K562 (cell line): ENCODE data around the gene GPR68. TPM values are rescaled to one million over a fixed set of nuclear protein-coding genes. Genes with fewer than 3 reads are reported as not detected.

Experiments
- ARID3A ChIP-seq: IDR thresholded peaks from 2 replicates; pipeline ENCODE4 v1.6.1; 2012; ENCODE audit warnings: low read depth, low read length, improper control_type of control experiment, borderline replicate concordance
- ARNT ChIP-seq, 2 experiments: fragments of 450-650 bp; IDR thresholded peaks; 2 replicates each; pipeline ENCODE4 v1.6.1; 2016; ENCODE audit warnings: mild to moderate bottlenecking in 1 of 2
- CREM ChIP-seq: IDR thresholded peaks from 2 replicates; pipeline ENCODE4 v1.6.1; 2014; ENCODE audit warnings: antibody characterized with exemption, low read depth
- DACH1 ChIP-seq: fragments of 450-650 bp; IDR thresholded peaks from 2 replicates; pipeline ENCODE4 v1.6.1; 2018; ENCODE audit not compliant: partially characterized antibody
- EGR1 ChIP-seq: fragments of 450-650 bp; conservative IDR thresholded peaks from 2 replicates; pipeline ENCODE4 v1.6.1; 2017; ENCODE audit warnings: mild to moderate bottlenecking
- ETV5 ChIP-seq: sonication (generic); formaldehyde crosslinking; IDR thresholded peaks from 2 replicates; pipeline ENCODE4 v1.4.0; 2020; ENCODE audit warnings: low read depth, mild to moderate bottlenecking, missing genetic modification reagents
- FOSL1 ChIP-seq: fragments of 200-800 bp; sonication (Bioruptor generic); conservative IDR thresholded peaks from 2 replicates; pipeline ENCODE4 v1.6.1; 2016; ENCODE audit warnings: missing genetic modification characterization, missing compliant biosample characterization
- GABPB2 ChIP-seq: fragments of 250-450 bp; sonication (Bioruptor Pico); conservative IDR thresholded peaks from 2 replicates; pipeline ENCODE4 v1.5.1; 2021; ENCODE audit warnings: mild to moderate bottlenecking
- GATAD2B ChIP-seq: fragments of 450-650 bp; IDR thresholded peaks from 2 replicates; pipeline ENCODE4 v1.6.1; 2017; ENCODE audit warnings: mild to moderate bottlenecking, borderline replicate concordance
- HDAC2 ChIP-seq: fragments of 450-650 bp; IDR thresholded peaks from 2 replicates; pipeline ENCODE4 v1.6.1; 2016; ENCODE audit warnings: mild to moderate bottlenecking
- JUND ChIP-seq, 2 experiments: IDR thresholded peaks; 2 replicates in 1 of 2; 3 replicates in 1 of 2; pipeline ENCODE4 v1.6.1; 2011; ENCODE audit warnings: borderline replicate concordance in 2 of 2, low read depth in 2 of 2, low read length in 2 of 2, improper control_type of control experiment in 1 of 2, missing biosample characterization in 1 of 2, missing genetic modification characterization in 1 of 2, missing genetic modification reagents in 1 of 2
- MAFK ChIP-seq: IDR thresholded peaks from 2 replicates; pipeline ENCODE4 v1.6.1; 2011; ENCODE audit warnings: low read length, improper control_type of control experiment
- MTF1 ChIP-seq: fragments of 250-450 bp; sonication (Bioruptor Pico); IDR thresholded peaks from 2 replicates; pipeline ENCODE4 v1.9.0; 2021; ENCODE audit warnings: moderate library complexity, mild to moderate bottlenecking, inconsistent platforms, borderline replicate concordance
- NFXL1 ChIP-seq: fragments of 450-650 bp; formaldehyde crosslinking; IDR thresholded peaks from 2 replicates; pipeline ENCODE4 v1.4.0; 2021; ENCODE audit warnings: mild to moderate bottlenecking
- NRF1 ChIP-seq, 2 experiments: fragments of 450-650 bp; IDR thresholded peaks in 1 of 2; conservative IDR thresholded peaks in 1 of 2; 2 replicates each; pipeline ENCODE4 v1.6.1; 2014; ENCODE audit warnings: mild to moderate bottlenecking in 2 of 2
- POLR2H ChIP-seq: IDR thresholded peaks from 2 replicates; pipeline ENCODE4 v1.6.1; 2016; ENCODE audit warnings: missing genetic modification characterization, low read depth, mild to moderate bottlenecking, control low read depth, missing compliant biosample characterization, moderate library complexity
- POLR3G ChIP-seq: IDR thresholded peaks from 2 replicates; pipeline ENCODE4 v1.6.1; 2011; ENCODE audit not compliant: insufficient read length, insufficient replicate concordance; ENCODE audit errors: extremely low read depth
- SMAD4 ChIP-seq: fragments of 250-450 bp; sonication (Bioruptor Pico); conservative IDR thresholded peaks from 2 replicates; pipeline ENCODE4 v1.8.0; 2021; ENCODE audit warnings: inconsistent platforms, mild to moderate bottlenecking, moderate library complexity
- SUPT5H ChIP-seq: fragments of 450-650 bp; IDR thresholded peaks from 2 replicates; pipeline ENCODE4 v1.6.1; 2016
- XRCC3 ChIP-seq: fragments of 450-650 bp; IDR thresholded peaks from 2 replicates; pipeline ENCODE4 v1.6.1; 2017; ENCODE audit warnings: mild to moderate bottlenecking, moderate library complexity
- YY1 ChIP-seq, 3 experiments: IDR thresholded peaks; 2 replicates each; pipeline ENCODE4 v1.6.1; 2011; ENCODE audit warnings: low read length in 2 of 3, mild to moderate bottlenecking in 2 of 3, moderate library complexity in 2 of 3, borderline replicate concordance in 1 of 3, control low read depth in 1 of 3, low read depth in 1 of 3; ENCODE audit not compliant: insufficient read depth in 3 of 3, insufficient replicate concordance in 2 of 3, control insufficient read depth in 1 of 3, insufficient read length in 1 of 3; ENCODE audit errors: extremely low read depth in 1 of 3
- ZNF551 ChIP-seq: fragments of 250-450 bp; sonication (Bioruptor Pico); IDR thresholded peaks from 2 replicates; pipeline ENCODE4 v1.5.0; 2021; ENCODE audit warnings: mild to moderate bottlenecking, moderate library complexity
- ZZZ3 ChIP-seq: fragments of 450-650 bp; IDR thresholded peaks from 2 replicates; pipeline ENCODE4 v1.6.1; 2016; ENCODE audit warnings: antibody characterized with exemption, mild to moderate bottlenecking, moderate library complexity
- polyA plus RNA-seq, 8 experiments: library from polyadenylated mRNA; depleted of rRNA in 4 of 8; stranded (reverse) in 5 of 8; unstranded in 3 of 8; fragments of >200 nt; fragmentation: Nextera tagmentation in 2 of 8; fragmentation: Illumina TruSeq in 1 of 8; extraction: Ambion mirVana in 2 of 8; extraction: Trizol in 1 of 8; gene quantifications; 2 replicates each; pipeline versions ENCODE4 v1.2.1 to v1.2.3, GENCODE V29; 2011 to 2014; ENCODE audit warnings: inconsistent platforms in 1 of 8, missing spikeins in 1 of 8
- total RNA-seq, 7 experiments: library from RNA; depleted of rRNA in 6 of 7; stranded (reverse); fragments of >200 nt in 6 of 7; fragmentation: Illumina TruSeq in 2 of 7; extraction: Trizol in 2 of 7; gene quantifications; 2 replicates each; pipeline versions ENCODE4 v1.2.1 to v1.2.3, GENCODE V29; 2011 to 2021; ENCODE audit warnings: low replicate concordance in 1 of 7
- TF ChIP-seq, protein P1 (sequence below): sonication (generic); formaldehyde crosslinking; IDR thresholded peaks from 2 replicates; pipeline ENCODE4 v1.8.1; 2023; ENCODE audit warnings: mild to moderate bottlenecking, missing genetic modification reagents
- TF ChIP-seq, protein P2 (sequence below): fragments of 250-450 bp; sonication (Bioruptor Pico); IDR thresholded peaks from 2 replicates; pipeline ENCODE4 v1.4.0; 2020; ENCODE audit warnings: mild to moderate bottlenecking

GPR68 gene
- total and polyA plus RNA-seq, 9 of the 15 experiments (the other 6 are each of a cell fraction or from before 2014, with no cell fraction given) = 0.41 to 9.4 (median 3.7) TPM

DNA sequence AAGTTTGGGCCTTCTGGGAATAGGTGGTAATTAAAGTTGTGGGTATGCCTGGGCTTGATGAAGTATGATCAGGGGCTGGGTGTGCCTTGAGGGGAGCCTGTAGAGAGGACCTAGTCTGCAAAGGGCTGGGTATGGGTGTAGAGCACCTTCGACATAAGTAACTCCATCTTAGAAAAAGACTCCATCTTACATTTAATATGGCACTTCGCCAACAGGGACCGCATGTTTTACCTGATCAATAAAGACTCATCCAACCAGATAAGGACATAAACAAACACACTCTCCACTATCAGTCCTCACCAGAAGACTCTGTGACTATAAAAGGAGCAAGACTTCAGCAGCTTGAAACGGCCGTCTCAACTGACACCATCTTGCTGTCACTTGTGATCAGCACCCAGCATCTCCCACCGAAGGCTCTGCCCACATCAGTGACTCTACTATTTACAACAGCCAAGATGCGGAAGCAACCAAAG, 23.5 kb upstream of the GPR68 start (continued):
- TF ChIP-seq GATAD2B = peak; percentile 64; the same call in 1 of the 2 replicates
- peak; percentile 58; the same call in 1 of the 2 replicates for TF ChIP-seq JUND (IDR thresholded peaks at IDR 0.05; ENCODE audit: borderline replicate concordance, low read depth, low read length)
- peak; percentile 89; the same call in 2 of the 3 replicates for TF ChIP-seq JUND (tag; IDR thresholded peaks at IDR 0.05; ENCODE audit: borderline replicate concordance, low read depth, low read length)
- TF ChIP-seq NRF1 (conservative IDR thresholded peaks at IDR 0.05 in 1 of 2, IDR thresholded peaks at IDR 0.05 in 1 of 2) = no peak
- TF ChIP-seq MTF1 (CRISPR knock-in tag) = peak; percentile 94
- TF ChIP-seq ZZZ3 = no peak
- no peak for TF ChIP-seq HDAC2
- no peak for TF ChIP-seq ZNF551 (CRISPR knock-in tag)
- peak; percentile 84; the same call in 1 of the 2 replicates for TF ChIP-seq ARID3A
- no peak for TF ChIP-seq EGR1
- no peak for TF ChIP-seq DACH1
- TF ChIP-seq CREM = peak; percentile 66
- no peak for TF ChIP-seq ETV5 (CRISPR knock-in tag)
- TF ChIP-seq, protein P1, sequence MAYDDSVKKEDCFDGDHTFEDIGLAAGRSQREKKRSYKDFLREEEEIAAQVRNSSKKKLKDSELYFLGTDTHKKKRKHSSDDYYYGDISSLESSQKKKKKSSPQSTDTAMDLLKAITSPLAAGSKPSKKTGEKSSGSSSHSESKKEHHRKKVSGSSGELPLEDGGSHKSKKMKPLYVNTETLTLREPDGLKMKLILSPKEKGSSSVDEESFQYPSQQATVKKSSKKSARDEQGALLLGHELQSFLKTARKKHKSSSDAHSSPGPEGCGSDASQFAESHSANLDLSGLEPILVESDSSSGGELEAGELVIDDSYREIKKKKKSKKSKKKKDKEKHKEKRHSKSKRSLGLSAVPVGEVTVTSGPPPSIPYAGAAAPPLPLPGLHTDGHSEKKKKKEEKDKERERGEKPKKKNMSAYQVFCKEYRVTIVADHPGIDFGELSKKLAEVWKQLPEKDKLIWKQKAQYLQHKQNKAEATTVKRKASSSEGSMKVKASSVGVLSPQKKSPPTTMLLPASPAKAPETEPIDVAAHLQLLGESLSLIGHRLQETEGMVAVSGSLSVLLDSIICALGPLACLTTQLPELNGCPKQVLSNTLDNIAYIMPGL (CRISPR knock-in tag) = no peak
- TF ChIP-seq, protein P2, sequence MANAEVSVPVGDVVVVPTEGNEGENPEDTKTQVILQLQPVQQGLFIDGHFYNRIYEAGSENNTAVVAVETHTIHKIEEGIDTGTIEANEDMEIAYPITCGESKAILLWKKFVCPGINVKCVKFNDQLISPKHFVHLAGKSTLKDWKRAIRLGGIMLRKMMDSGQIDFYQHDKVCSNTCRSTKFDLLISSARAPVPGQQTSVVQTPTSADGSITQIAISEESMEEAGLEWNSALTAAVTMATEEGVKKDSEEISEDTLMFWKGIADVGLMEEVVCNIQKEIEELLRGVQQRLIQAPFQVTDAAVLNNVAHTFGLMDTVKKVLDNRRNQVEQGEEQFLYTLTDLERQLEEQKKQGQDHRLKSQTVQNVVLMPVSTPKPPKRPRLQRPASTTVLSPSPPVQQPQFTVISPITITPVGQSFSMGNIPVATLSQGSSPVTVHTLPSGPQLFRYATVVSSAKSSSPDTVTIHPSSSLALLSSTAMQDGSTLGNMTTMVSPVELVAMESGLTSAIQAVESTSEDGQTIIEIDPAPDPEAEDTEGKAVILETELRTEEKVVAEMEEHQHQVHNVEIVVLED (CRISPR knock-in tag) = peak; percentile 56
- TF ChIP-seq POLR3G = no peak
- peak; percentile 70 for TF ChIP-seq POLR2H
- TF ChIP-seq FOSL1 (tag) = peak; percentile 88
- peak; percentile 98 for TF ChIP-seq SMAD4 (CRISPR knock-in tag)
- no peak for TF ChIP-seq XRCC3
- TF ChIP-seq MAFK = no peak; the same call in 1 of the 2 replicates
- peak in 2 of 3 experiments; percentile 21 to 76 for TF ChIP-seq YY1 (IDR thresholded peaks at IDR 0.05; ENCODE audit: borderline replicate concordance in 1 of 3, control insufficient read depth in 1 of 3, extremely low read depth in 1 of 3, insufficient read depth in 3 of 3, insufficient read length in 1 of 3, insufficient replicate concordance in 2 of 3, low read depth in 1 of 3, low read length in 2 of 3)
- peak; percentile 91 for TF ChIP-seq NFXL1
- no peak for TF ChIP-seq ARNT (IDR thresholded peaks at IDR 0.05)
- TF ChIP-seq GABPB2 (CRISPR knock-in tag) = no peak
- no peak for TF ChIP-seq SUPT5H
